Muscle layer of duodenum (tissue), 2 donors: ENCODE data around the gene SLC22A4.

Source experiments
- H3K27ac ChIP-seq: one replicate; pipeline ENCODE4 v1.7.0; 2013; ENCODE audit warnings: mild to moderate bottlenecking, low read length
- H3K27me3 ChIP-seq: one replicate; pipeline ENCODE4 v1.7.0; 2013; ENCODE audit warnings: low read depth, mild to moderate bottlenecking, control low read depth, low read length
- H3K36me3 ChIP-seq, 2 donors: one replicate each; pipeline ENCODE4 v1.7.0; 2013; ENCODE audit warnings: low read length in 2 of 2, control low read depth in 1 of 2, mild to moderate bottlenecking in 1 of 2; ENCODE audit not compliant: insufficient read depth in 2 of 2, control insufficient read depth in 1 of 2
- H3K4me1 ChIP-seq, 2 donors: one replicate each; pipeline ENCODE4 v1.7.0; 2013; ENCODE audit warnings: low read length in 2 of 2, mild to moderate bottlenecking in 2 of 2, control low read depth in 1 of 2, moderate library complexity in 1 of 2; ENCODE audit not compliant: insufficient read depth in 2 of 2, control insufficient read depth in 1 of 2
- H3K4me3 ChIP-seq, 2 donors: one replicate each; pipeline ENCODE4 v1.7.0; 2013; ENCODE audit warnings: low read length in 2 of 2, low read depth in 1 of 2, mild to moderate bottlenecking in 1 of 2
- H3K9me3 ChIP-seq, 2 donors: one replicate each; pipeline ENCODE4 v1.7.0; 2013; ENCODE audit warnings: low read length in 2 of 2, control low read depth in 1 of 2, mild to moderate bottlenecking in 1 of 2; ENCODE audit not compliant: control insufficient read depth in 1 of 2
- donor health status: healthy.

Gene SLC22A4

DNA sequence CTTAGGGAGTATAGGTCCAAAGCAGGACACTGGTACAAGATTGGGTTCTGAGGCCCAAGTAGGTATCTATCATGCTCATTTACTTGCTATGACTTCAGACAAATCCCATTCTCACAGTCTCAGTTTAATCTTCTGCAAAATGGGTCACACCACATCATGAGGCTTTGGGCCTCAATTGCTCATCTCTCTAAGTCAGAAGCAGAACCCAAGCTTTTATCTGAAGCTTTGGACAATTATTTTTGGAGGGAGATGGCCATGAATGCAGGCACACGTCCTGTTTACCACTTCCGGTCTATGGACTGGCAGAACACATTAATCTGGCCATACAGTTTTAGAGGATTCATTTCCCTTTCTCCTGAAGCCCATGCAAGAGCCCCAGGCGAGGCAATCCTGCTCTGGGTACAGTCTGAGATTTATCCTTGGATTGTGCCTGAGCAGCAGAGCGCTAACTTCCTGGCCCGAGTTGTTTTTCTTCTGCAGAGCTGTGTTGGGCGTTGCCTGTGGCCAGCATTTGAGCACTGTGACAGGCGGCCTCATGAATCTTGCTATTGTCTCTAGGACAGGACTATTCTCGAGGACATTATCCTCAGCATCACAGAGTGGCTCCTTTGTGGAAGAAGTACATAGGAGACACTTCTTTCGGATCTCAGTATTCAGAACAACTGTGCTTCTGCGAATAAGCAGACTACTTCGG, 16.1 kb downstream of the SLC22A4 start:
- no peak overlapping the region for H3K4me3 ChIP-seq
- no peaks in the 10 kb centered on the region for H3K4me1 ChIP-seq
- no peaks in the 10 kb centered on the region for H3K27me3 ChIP-seq
- H3K36me3 ChIP-seq = no peaks in the 10 kb centered on the region
- H3K9me3 ChIP-seq = peaks cover 0 to 6% of the 10 kb centered on the region in 2 donors
- no peak overlapping the region for H3K27ac ChIP-seq

DNA sequence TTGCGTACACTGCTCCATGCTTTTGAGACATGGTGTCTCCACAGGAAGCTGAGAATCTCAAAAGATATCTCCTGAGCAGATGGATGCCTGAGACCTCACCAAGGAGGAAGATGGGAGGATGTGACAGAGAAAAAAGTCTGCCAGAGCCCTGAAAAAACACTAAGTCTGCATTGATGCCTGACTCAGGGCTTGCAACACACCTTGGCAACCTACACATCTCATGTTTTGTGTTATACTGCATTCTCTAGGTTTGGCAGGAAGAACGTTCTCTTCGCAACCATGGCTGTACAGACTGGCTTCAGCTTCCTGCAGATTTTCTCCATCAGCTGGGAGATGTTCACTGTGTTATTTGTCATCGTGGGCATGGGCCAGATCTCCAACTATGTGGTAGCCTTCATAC, 19.2 kb downstream of the SLC22A4 start:
- H3K4me3 ChIP-seq = no peak overlapping the region
- H3K27me3 ChIP-seq = no peaks in the 10 kb centered on the region
- H3K9me3 ChIP-seq = no peaks in the 10 kb centered on the region
- no peaks in the 10 kb centered on the region for H3K36me3 ChIP-seq
- no peaks in the 10 kb centered on the region for H3K4me1 ChIP-seq
- H3K27ac ChIP-seq = no peak overlapping the region

DNA sequence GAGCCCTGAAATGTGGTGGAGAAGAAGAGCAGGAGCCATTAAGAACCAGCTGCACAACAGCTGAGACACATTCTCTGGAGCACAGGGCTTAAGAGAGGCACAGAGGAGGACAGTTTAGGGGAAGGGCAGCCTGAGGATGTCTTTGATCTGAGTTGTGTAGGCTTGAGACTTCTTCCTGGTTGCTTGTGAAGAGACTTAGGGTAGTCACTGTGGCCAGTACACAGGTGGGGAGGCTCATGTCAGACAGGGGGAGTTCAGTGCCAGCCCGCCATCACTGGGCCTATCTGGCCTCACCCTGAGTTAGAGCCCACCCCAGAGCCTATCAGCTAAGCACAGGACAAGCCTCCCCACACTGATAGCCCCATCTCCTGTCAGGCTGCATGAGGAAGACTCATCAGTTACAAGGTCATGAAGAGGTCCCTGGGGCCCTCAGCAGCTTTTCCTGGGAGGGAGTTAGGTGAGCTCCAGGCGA, 19.8 kb downstream of the SLC22A4 start:
- no peaks in the 10 kb centered on the region for H3K27me3 ChIP-seq
- H3K4me3 ChIP-seq = no peak overlapping the region
- no peak overlapping the region for H3K27ac ChIP-seq
- no peaks in the 10 kb centered on the region for H3K9me3 ChIP-seq
- no peaks in the 10 kb centered on the region for H3K4me1 ChIP-seq
- H3K36me3 ChIP-seq = no peaks in the 10 kb centered on the region

DNA sequence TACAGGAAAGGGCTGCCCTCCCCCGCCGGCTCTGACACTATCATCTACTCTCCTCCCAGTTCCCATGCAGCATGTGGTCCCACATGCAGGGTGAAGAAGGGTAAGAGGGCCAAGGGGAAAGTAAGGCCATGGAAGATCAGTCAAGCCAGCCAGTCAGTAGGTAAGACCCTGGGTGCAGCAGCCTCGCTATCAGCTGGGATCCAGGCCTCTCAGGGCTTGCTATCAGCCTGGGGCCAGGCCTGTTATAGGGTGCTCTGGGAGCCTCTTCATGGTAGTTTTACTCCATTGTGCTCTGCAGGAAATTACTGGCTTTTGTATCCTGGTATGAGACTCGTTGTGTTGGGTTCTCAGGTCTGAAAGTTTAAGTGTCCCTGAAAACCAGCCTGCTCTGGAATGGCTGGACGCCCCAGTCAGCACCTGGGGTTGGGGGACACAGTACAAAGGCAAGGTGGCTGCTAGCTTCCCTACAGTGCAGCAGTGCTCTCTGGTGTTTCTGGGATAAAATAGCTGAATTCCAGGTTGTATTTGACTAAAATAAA, 21.4 kb downstream of the SLC22A4 start:
- Histone ChIP-seq H3K27me3 (no peaks in the 10 kb centered on the region), H3K9me3 (no peaks in the 10 kb centered on the region), H3K4me1 (no peaks in the 10 kb centered on the region), H3K36me3 (no peaks in the 10 kb centered on the region), H3K4me3 (no peak overlapping the region), H3K27ac (no peak overlapping the region)

DNA sequence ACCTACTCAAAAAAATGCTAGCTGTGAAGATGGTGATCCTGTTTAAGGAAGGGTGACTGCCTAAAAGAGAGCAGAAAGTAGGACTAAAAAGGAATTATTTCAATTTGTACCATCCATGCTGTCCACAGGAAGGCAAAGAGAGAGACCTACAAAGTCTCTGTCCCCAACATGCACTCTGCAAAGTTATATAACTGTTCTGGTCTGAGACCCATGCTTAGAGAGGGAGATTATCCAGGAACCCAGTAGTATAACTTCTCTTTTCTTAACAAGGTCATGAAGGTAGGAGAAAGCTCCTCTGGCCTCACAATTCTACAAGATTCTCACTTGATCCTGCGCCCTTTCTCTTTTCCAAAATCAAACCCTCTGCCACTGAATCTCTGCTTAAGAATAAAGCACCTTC, 25.8 kb downstream of the SLC22A4 start:
- H3K9me3 ChIP-seq = no peaks in the 10 kb centered on the region
- H3K27ac ChIP-seq = no peak overlapping the region
- no peak overlapping the region for H3K4me3 ChIP-seq
- no peaks in the 10 kb centered on the region for H3K4me1 ChIP-seq
- no peaks in the 10 kb centered on the region for H3K36me3 ChIP-seq
- H3K27me3 ChIP-seq = no peaks in the 10 kb centered on the region

DNA sequence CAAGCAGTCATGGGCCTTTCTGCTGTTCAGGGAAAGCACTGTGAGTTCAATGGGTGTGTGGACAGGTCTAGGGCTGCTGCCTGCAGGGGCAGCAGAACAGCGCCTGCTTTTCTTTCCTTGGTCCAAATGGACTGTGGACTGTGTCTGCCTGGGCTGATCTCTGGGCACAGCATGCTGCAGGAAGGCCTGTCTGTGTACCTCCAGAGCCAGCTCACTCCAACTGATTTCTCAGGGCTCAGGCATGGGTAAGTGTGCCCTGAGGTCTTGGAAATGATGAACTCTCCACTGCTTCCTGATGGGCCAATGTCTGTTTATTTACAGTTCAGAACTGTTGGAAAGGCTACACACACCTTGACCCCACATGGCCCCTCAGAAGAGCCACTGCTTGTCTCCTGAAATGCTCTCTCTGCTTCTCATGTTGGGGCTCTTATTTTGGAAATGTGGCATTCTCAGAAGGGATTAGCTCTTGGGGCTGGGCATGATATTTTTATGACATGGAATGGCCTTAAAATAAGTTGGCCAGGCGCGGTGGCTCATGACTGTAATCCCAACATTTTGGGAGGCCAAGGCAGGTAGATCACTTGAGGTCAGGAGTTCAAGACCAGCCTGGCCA, 27.0 kb downstream of the SLC22A4 start:
- Histone ChIP-seq H3K27me3 (no peaks in the 10 kb centered on the region), H3K4me3 (no peak overlapping the region), H3K36me3 (no peaks in the 10 kb centered on the region), H3K27ac (no peak overlapping the region), H3K4me1 (no peaks in the 10 kb centered on the region), H3K9me3 (no peaks in the 10 kb centered on the region)

DNA sequence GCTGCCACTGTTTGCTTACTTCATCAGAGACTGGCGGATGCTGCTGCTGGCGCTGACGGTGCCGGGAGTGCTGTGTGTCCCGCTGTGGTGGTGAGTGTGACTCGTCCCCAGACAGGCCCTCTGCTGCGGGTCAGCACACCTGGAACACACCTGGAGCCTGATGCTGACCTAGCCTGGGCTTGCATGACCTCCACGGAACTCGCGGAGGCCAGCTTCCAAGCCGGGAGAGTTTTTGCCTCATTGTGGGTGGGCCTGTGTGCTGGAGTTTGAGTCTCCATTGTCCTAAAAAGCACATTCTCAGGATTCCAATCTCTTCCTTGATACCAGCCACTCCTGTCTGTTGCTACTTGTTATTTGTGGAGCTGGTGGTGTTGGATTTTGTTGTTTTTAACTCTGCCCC, 28.1 kb downstream of the SLC22A4 start:
- Histone ChIP-seq H3K27ac (no peak overlapping the region), H3K4me3 (no peak overlapping the region), H3K36me3 (no peaks in the 10 kb centered on the region)

DNA sequence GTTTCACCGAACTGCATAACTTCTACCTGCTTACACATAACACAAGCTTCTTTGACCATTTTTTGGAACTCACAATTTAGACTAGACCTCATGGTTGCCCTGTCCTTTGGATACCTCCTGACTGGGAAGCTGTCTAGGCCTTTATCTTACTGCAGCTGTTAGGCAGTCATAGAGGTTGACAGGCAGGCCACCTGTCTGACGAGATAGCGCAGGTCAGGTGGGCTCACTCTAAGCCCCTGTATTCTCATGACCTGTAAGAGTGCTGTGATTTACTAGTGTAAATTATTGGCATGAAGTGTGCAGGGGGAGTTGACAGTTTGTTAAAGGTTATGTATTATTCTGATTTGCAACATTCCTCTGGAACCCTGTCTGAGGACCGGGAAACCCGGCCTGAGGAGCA, 29.0 kb downstream of the SLC22A4 start:
- H3K27ac ChIP-seq = no peak overlapping the region
- peaks cover 0 to 5% of the 10 kb centered on the region in 2 donors for H3K36me3 ChIP-seq
- H3K27me3 ChIP-seq = no peaks in the 10 kb centered on the region
- H3K9me3 ChIP-seq = no peaks in the 10 kb centered on the region
- no peaks in the 10 kb centered on the region for H3K4me1 ChIP-seq
- no peak overlapping the region for H3K4me3 ChIP-seq

More for the DNA sequence above, 28.1 kb downstream of the SLC22A4 start:
- H3K4me1 ChIP-seq = no peaks in the 10 kb centered on the region
- no peaks in the 10 kb centered on the region for H3K9me3 ChIP-seq
- no peaks in the 10 kb centered on the region for H3K27me3 ChIP-seq

DNA sequence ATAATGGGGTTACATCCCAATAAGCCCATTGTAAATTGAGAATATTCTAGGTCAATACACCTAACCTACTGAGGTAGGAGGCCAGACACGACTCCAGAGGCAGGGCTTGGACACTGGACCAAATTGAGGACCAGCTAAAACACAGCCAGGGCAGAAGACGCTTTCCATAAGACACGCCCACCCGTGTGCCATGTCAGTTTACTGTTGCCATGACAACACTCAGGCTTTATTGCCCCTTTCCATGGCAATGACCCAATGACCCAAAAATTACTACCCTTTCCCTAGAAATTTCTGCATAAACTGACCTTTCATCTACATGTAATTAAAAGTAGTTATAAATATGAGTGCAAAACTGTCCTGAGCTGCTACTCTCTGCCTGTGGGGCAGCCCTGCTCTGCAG, 31.5 kb downstream of the SLC22A4 start:
- peaks cover 5 to 18% of the 10 kb centered on the region in 2 donors for H3K36me3 ChIP-seq
- H3K9me3 ChIP-seq = no peaks in the 10 kb centered on the region
- no peak overlapping the region for H3K4me3 ChIP-seq
- H3K27ac ChIP-seq = no peak overlapping the region
- H3K27me3 ChIP-seq = no peaks in the 10 kb centered on the region
- H3K4me1 ChIP-seq = no peaks in the 10 kb centered on the region

DNA sequence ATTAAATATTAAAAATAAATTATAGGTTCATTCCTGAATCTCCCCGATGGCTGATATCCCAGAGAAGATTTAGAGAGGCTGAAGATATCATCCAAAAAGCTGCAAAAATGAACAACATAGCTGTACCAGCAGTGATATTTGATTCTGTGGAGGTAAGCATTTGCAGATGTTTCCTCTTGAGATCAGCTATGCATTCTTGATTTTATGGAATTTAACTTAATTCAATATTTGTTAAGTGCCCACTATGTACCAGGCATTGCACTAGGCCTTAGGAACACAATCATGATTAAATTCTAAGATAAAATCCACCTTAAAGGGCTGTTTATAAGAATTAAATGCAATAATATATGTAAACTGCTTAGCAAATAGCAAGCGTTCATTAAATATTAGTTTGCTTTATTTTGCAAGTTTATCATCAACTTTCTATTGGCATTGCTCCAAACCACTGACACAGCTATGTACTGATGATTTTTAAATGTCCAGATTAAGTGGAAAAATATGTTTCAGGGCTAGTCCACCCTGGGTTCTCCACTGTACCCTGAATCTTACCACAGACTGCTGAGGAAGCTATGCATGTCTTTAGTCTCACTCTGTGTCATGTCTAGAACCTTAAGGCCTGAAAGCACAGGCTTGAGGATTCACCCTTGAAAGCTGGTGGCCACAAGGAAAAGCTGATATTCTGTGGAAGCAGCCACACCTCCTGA, 33.2 kb downstream of the SLC22A4 start:
- H3K4me3 ChIP-seq = no peak overlapping the region
- no peaks in the 10 kb centered on the region for H3K9me3 ChIP-seq
- no peaks in the 10 kb centered on the region for H3K4me1 ChIP-seq
- H3K27me3 ChIP-seq = no peaks in the 10 kb centered on the region
- no peak overlapping the region for H3K27ac ChIP-seq
- peaks cover 9 to 28% of the 10 kb centered on the region in 2 donors for H3K36me3 ChIP-seq

DNA sequence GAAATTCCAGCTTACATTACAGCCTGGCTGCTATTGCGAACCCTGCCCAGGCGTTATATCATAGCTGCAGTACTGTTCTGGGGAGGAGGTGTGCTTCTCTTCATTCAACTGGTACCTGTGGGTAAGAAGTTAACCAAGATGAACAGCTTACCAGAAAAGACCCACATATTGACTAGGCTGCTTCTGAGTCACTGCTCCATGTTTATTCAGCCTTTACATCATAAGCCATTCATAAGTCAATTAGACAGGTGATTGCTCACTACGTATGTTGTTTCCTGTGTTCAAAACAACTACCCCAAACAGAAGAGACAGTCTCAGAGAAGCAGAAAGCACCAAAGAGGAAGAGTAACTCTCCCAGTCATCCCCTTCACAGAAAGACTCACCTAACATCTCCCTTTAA, 40.6 kb downstream of the SLC22A4 start:
- Histone ChIP-seq H3K27ac (no peak overlapping the region), H3K27me3 (no peaks in the 10 kb centered on the region), H3K4me1 (no peaks in the 10 kb centered on the region), H3K36me3 (peaks cover 26% of the 10 kb centered on the region in 2 donors), H3K9me3 (no peaks in the 10 kb centered on the region), H3K4me3 (no peak overlapping the region)
